Measurements from ENCODE around the gene EYS.
"Not testable (repeated sequence)": the region's sequence is repeated elsewhere in the genome, so short reads cannot be mapped to it uniquely, and the experiment has no call there.

EYS gene

DNA sequence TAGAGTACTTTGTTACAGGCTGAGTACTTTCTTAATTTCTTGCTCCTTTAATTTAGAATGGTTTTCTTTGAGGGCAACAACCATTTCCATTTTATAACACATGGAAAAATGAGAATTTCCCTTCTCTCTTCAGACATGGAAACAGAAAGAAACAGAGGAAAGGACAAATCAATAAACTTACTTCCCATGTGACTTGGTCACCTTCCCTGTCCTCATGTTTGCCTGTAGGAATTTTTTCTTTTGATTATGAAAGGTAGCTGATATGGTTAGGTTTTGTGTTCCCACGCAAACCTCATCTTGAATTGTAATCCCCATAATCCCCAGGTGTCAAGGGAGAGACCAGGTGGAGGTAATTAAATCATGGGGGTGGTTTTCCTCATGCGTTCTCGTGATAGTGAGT is 1901.7 kb downstream of the EYS start:
- TF ChIP-seq, protein P1, sequence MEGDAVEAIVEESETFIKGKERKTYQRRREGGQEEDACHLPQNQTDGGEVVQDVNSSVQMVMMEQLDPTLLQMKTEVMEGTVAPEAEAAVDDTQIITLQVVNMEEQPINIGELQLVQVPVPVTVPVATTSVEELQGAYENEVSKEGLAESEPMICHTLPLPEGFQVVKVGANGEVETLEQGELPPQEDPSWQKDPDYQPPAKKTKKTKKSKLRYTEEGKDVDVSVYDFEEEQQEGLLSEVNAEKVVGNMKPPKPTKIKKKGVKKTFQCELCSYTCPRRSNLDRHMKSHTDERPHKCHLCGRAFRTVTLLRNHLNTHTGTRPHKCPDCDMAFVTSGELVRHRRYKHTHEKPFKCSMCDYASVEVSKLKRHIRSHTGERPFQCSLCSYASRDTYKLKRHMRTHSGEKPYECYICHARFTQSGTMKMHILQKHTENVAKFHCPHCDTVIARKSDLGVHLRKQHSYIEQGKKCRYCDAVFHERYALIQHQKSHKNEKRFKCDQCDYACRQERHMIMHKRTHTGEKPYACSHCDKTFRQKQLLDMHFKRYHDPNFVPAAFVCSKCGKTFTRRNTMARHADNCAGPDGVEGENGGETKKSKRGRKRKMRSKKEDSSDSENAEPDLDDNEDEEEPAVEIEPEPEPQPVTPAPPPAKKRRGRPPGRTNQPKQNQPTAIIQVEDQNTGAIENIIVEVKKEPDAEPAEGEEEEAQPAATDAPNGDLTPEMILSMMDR (conservative IDR thresholded peaks at IDR 0.05; ENCODE audit: control insufficient read depth, insufficient read depth, low read depth, low read length): no peak
- no peak for DNase-seq (ENCODE audit: low read depth)
- no peak overlapping the region for H3K4me3 ChIP-seq (ENCODE audit: control insufficient read depth, low read depth, low read length)

DNA sequence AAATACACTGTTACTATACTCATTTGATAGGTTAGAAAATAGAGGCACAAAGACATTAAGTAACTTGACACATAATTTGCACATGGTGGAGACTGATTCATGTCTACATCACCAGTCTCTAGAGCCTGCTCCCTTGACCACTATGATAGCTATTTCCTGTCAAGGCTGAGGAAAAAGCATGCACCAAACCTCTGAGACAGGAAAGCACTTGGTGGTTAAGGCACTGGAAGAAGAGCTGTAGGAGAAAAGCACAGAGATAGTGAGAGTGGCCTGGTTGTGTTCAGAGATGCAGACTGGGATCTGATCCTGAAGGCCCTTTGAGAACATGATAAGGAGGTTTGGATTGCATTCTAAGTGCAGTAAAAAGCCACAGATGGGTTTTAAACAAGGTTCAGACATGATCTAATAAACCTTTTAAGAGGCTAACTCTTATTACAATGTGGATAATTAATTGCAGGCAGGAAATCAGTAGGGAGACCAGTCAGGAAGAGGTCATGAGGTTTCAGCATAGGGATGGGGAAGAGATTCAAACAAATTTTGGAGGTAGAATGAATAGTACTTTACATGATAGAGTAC is 1902.6 kb downstream of the EYS start:
- DNase-seq (ENCODE audit: low read depth): peak; percentile 98
- TF ChIP-seq, protein P1 (conservative IDR thresholded peaks at IDR 0.05; ENCODE audit: control insufficient read depth, insufficient read depth, low read depth, low read length): no peak
- H3K4me3 ChIP-seq (ENCODE audit: control insufficient read depth, low read depth, low read length): no peak overlapping the region

DNA sequence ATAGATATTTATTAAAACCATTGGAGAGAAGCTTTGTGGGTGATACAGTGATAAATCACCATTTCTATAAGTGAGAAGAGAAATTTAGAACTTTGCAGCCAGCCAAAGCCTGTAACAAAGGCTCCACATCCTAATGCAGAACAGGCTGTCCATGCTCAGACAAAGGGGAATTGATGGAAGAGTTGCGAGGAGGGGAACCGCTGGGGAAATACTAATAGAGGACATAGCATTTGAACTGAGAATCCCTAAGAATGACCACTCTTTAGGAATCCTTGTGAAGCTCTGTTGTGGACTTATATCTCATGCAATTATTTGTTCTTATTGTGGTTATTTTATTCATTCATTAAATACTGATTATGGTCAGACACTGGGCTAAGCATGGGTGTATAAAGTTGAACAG is 1903.7 kb downstream of the EYS start:
- DNase-seq (ENCODE audit: low read depth): no peak
- TF ChIP-seq, protein P1 (conservative IDR thresholded peaks at IDR 0.05; ENCODE audit: control insufficient read depth, insufficient read depth, low read depth, low read length): no peak

DNA sequence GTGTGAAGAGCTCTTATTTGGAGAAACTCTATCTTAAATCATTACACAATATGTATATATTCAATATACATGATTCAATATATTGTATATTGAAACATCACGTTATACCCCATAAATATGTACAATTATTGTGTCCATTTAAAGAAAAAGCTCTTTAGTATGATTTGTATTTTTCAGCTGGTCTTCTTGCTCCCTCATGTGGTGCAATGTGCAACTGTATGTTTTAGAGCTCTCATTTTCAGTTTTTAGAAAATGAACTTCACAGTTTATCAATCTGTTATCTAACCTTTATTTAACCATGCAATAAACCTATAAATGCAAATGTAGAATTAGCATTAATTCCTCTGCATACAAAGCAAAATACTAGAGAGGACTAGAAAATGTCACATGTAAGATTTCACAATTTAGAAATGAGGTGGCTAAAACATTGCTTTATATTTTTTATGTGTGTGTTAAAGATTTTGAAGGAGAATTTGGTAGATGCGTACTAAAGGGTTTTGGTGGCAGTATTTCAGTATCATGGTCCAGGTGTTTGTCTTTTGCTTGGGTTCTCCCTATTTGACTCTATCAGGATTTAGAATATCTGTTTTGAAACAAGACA is 1904.3 kb downstream of the EYS start:
- TF ChIP-seq, protein P1 (conservative IDR thresholded peaks at IDR 0.05; ENCODE audit: control insufficient read depth, insufficient read depth, low read depth, low read length): peak; percentile 84
- DNase-seq (ENCODE audit: low read depth): peak; percentile 63
- H3K4me3 ChIP-seq (ENCODE audit: control insufficient read depth, low read depth, low read length): no peak overlapping the region

More for the DNA sequence above, 1903.7 kb downstream of the EYS start:
- no peak overlapping the region for H3K4me3 ChIP-seq (ENCODE audit: control insufficient read depth, low read depth, low read length)

DNA sequence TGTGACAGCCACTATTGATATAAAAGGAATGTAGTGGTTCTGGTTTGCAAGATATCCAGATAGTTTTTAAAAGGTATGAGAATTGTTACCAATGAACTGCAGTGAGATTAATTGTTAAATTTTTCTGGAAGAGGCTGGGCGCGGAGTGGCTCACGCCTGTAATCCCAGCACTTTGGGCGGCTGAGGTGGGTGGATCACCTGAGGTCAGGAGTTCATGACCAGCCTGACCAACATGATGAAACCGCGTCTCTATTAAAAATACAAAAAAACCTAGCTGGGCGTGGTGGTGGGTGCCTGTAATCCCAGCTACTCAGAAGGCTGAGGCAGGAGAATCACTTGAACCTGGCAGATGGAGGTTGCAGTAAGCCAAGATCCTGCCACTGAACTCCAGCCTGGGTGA is 1906.6 kb downstream of the EYS start:
- DNase-seq (ENCODE audit: low read depth); H3K4me3 ChIP-seq (ENCODE audit: control insufficient read depth, low read depth, low read length): not testable (repeated sequence)

DNA sequence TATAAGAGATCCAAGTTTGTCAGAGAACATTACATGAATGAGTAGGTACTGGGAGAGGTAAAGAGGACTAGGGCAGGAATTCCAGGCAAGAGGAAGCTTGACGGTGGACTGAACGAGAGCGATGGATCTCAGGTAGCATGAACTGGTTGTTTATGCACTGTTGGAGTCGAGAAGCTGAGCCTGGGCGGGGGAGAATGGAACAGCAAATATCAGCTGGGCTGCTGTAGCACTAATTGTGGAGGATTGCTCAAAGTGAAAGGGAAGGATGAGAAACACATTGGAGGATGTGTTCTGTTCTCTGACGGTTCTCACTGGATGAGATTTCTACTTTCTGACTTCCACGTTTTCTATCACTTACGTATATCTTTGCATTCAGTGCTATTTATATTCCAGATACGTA is 1907.2 kb downstream of the EYS start:
- TF ChIP-seq, protein P1 (conservative IDR thresholded peaks at IDR 0.05; ENCODE audit: control insufficient read depth, insufficient read depth, low read depth, low read length): no peak
- no peak overlapping the region for H3K4me3 ChIP-seq (ENCODE audit: control insufficient read depth, low read depth, low read length)
- DNase-seq (ENCODE audit: low read depth): no peak

DNA sequence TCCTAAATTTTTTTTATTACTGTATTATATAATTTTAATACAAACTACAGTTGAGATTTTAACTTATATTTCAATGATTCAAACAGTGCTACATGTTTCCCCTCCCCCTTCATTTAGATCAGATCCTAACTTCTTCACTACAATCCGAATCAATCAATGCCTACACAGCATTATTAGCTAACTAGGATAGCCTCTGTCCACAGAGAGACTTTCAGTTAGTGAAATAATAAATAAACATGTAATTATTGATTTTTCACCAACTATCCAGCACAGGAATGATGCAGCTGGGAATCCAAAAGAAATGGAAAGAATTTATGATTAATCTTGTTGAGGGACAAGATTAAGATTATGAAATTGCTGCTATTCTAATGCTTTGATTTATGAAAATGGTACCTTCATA is 1907.7 kb downstream of the EYS start:
- TF ChIP-seq, protein P1 (conservative IDR thresholded peaks at IDR 0.05; ENCODE audit: control insufficient read depth, insufficient read depth, low read depth, low read length): no peak
- no peak overlapping the region for H3K4me3 ChIP-seq (ENCODE audit: control insufficient read depth, low read depth, low read length)
- no peak for DNase-seq (ENCODE audit: low read depth)

Measured in fibroblast of mammary gland (primary cell).